Endothelial cell (in vitro differentiated cells): ENCODE results near the gene POLR1A. TPM values are rescaled to one million over a fixed set of nuclear protein-coding genes. Genes with fewer than 3 reads are reported as not detected.

ENCODE experiments used
- DNase-seq: peaks from one replicate; pipeline ENCODE4 v3.0.0; 2021; ENCODE audit warnings: low spot score
- H3K27ac Mint-ChIP-seq: one replicate; pipeline ENCODE4 v1.8.0; 2021; ENCODE audit warnings: mixed read lengths, inconsistent platforms; ENCODE audit not compliant: unreplicated experiment
- H3K27me3 Mint-ChIP-seq: one replicate; pipeline ENCODE4 v1.8.0; 2021; ENCODE audit warnings: mild to moderate bottlenecking, moderate library complexity, mixed read lengths, inconsistent platforms; ENCODE audit not compliant: unreplicated experiment
- H3K36me3 Mint-ChIP-seq: one replicate; pipeline ENCODE4 v1.8.0; 2021; ENCODE audit warnings: mild to moderate bottlenecking, low read depth, mixed read lengths, inconsistent platforms; ENCODE audit not compliant: unreplicated experiment
- H3K4me1 Mint-ChIP-seq: one replicate; pipeline ENCODE4 v1.8.0; 2021; ENCODE audit warnings: mild to moderate bottlenecking, mixed read lengths, inconsistent platforms; ENCODE audit not compliant: unreplicated experiment
- H3K4me3 Mint-ChIP-seq: one replicate; pipeline ENCODE4 v1.8.0; 2021; ENCODE audit warnings: mild to moderate bottlenecking, mixed read lengths, inconsistent platforms; ENCODE audit not compliant: unreplicated experiment
- H3K9me3 Mint-ChIP-seq: one replicate; pipeline ENCODE4 v1.8.0; 2021; ENCODE audit warnings: mixed read lengths, inconsistent platforms; ENCODE audit not compliant: unreplicated experiment
- CTCF ChIP-seq: fragments of 200-600 bp; sonication (generic); IDR thresholded peaks from one replicate; pipeline ENCODE4 v1.5.0; 2021; ENCODE audit warnings: antibody characterized with exemption; ENCODE audit not compliant: unreplicated experiment
- total RNA-seq: library from RNA; stranded (reverse); fragmentation: NEBNext Ultra II Directional; extraction: Animal tissue kit (Norgen Biotek cat#: 25700); gene quantifications from one replicate; pipeline ENCODE4 v1.2.1, GENCODE V29; 2021; ENCODE audit not compliant: unreplicated experiment

POLR1A gene
- total RNA-seq, 1 donor from 2014 or later: 30.4 TPM

- Mint-ChIP-seq H3K27me3 (no peaks in the 10 kb centered on the region), H3K4me1 (no peaks in the 10 kb centered on the region), H3K27ac (no peak overlapping the region), H3K4me3 (no peak overlapping the region), H3K36me3 (peaks cover 15% of the 10 kb centered on the region), H3K9me3 (no peaks in the 10 kb centered on the region)
- DNase-seq: no peak
- TF ChIP-seq CTCF: no peak
Observed at GRCh38 chr2:86097114-86097896, 8.4 kb downstream of the POLR1A start.

- Mint-ChIP-seq H3K9me3 (no peaks in the 10 kb centered on the region), H3K4me1 (no peaks in the 10 kb centered on the region), H3K4me3 (no peak overlapping the region), H3K27ac (no peak overlapping the region), H3K36me3 (peaks cover 21% of the 10 kb centered on the region), H3K27me3 (no peaks in the 10 kb centered on the region)
- DNase-seq: no peak
- no peak for TF ChIP-seq CTCF
Observed at GRCh38 chr2:86094229-86094628, 11.5 kb downstream of the POLR1A start.

- Mint-ChIP-seq H3K9me3 (no peaks in the 10 kb centered on the region), H3K27me3 (no peaks in the 10 kb centered on the region), H3K4me1 (no peaks in the 10 kb centered on the region), H3K27ac (no peak overlapping the region), H3K4me3 (no peak overlapping the region), H3K36me3 (peaks cover 24% of the 10 kb centered on the region)
- no peak for DNase-seq
- peak; percentile 66 for TF ChIP-seq CTCF
Observed at GRCh38 chr2:86087936-86088850, 17.5 kb downstream of the POLR1A start.

GRCh38 chr2:86082756-86083155 is 22.9 kb downstream of the POLR1A start:
- TF ChIP-seq CTCF: no peak
- peaks cover 10% of the 10 kb centered on the region for H3K36me3 Mint-ChIP-seq
- peaks cover 3% of the 10 kb centered on the region for H3K4me1 Mint-ChIP-seq
- no peak overlapping the region for H3K4me3 Mint-ChIP-seq
- no peak overlapping the region for H3K27ac Mint-ChIP-seq
- DNase-seq: no peak
- no peaks in the 10 kb centered on the region for H3K9me3 Mint-ChIP-seq
- H3K27me3 Mint-ChIP-seq: no peaks in the 10 kb centered on the region

GRCh38 chr2:86081724-86082123 is 24.0 kb downstream of the POLR1A start:
- Mint-ChIP-seq H3K4me1 (peaks cover 3% of the 10 kb centered on the region), H3K27me3 (no peaks in the 10 kb centered on the region), H3K36me3 (peaks cover 7% of the 10 kb centered on the region), H3K4me3 (no peak overlapping the region), H3K27ac (no peak overlapping the region), H3K9me3 (no peaks in the 10 kb centered on the region)
- DNase-seq: no peak
- no peak for TF ChIP-seq CTCF
